ENCODE results near the gene ZNF121.

GRCh38 chr19:9597027-9597426 lies 12.7 kb upstream of the ZNF121 start:
- TF ChIP-seq POLR2A (IDR thresholded peaks at IDR 0.05): no peak
- TF ChIP-seq, protein P1, sequence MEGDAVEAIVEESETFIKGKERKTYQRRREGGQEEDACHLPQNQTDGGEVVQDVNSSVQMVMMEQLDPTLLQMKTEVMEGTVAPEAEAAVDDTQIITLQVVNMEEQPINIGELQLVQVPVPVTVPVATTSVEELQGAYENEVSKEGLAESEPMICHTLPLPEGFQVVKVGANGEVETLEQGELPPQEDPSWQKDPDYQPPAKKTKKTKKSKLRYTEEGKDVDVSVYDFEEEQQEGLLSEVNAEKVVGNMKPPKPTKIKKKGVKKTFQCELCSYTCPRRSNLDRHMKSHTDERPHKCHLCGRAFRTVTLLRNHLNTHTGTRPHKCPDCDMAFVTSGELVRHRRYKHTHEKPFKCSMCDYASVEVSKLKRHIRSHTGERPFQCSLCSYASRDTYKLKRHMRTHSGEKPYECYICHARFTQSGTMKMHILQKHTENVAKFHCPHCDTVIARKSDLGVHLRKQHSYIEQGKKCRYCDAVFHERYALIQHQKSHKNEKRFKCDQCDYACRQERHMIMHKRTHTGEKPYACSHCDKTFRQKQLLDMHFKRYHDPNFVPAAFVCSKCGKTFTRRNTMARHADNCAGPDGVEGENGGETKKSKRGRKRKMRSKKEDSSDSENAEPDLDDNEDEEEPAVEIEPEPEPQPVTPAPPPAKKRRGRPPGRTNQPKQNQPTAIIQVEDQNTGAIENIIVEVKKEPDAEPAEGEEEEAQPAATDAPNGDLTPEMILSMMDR (IDR thresholded peaks at IDR 0.05): no peak
- no peak for TF ChIP-seq POLR2AphosphoS5 (IDR thresholded peaks at IDR 0.05)
